ENCODE measurements around the gene TNRC6C. TPM values are rescaled to one million over a fixed set of nuclear protein-coding genes. Genes with fewer than 3 reads are reported as not detected.

The TNRC6C gene
- total and polyA plus RNA-seq, 9 of the 15 experiments (the other 6 are each of a cell fraction or from before 2014, with no cell fraction given), result 0.20 to 4.9 (median 2.3) TPM

GRCh38 chr17:77963441-77963840 is 4.9 kb downstream of the TNRC6C start (continued):
- TF ChIP-seq ZBTB5 (IDR thresholded peaks at IDR 0.05) (no peak), ZNF830 (CRISPR knock-in tag; IDR thresholded peaks at IDR 0.05) (no peak), ATF4 (CRISPR knock-in tag; IDR thresholded peaks at IDR 0.05) (no peak), SOX6 (IDR thresholded peaks at IDR 0.05) (peak; percentile 54; the same call in 1 of the 2 replicates), CHAMP1 (IDR thresholded peaks at IDR 0.05) (no peak), NFIC (IDR thresholded peaks at IDR 0.05) (peak; percentile 92), IRF2 (CRISPR knock-in tag; IDR thresholded peaks at IDR 0.05) (no peak), ZBTB33 (CRISPR knock-in tag; IDR thresholded peaks at IDR 0.05) (no peak), E2F1 (CRISPR knock-in tag; IDR thresholded peaks at IDR 0.05) (no peak), PHB (CRISPR knock-in tag; IDR thresholded peaks at IDR 0.05) (no peak), TARDBP (IDR thresholded peaks at IDR 0.05) (no peak), SAFB2 (IDR thresholded peaks at IDR 0.05; ENCODE audit: borderline replicate concordance, low read depth, low read length, severe bottlenecking) (no peak), MTA3 (IDR thresholded peaks at IDR 0.05; ENCODE audit: borderline replicate concordance) (no peak), DIDO1 (tag; IDR thresholded peaks at IDR 0.05; ENCODE audit: low read depth) (no peak), GABPA (tag; conservative IDR thresholded peaks at IDR 0.05; ENCODE audit: low read depth) (no peak), TCF7L2 (IDR thresholded peaks at IDR 0.05; ENCODE audit: low read depth, low read length) (no peak), ZNF316 (IDR thresholded peaks at IDR 0.05) (no peak), POLR2A (conservative IDR thresholded peaks at IDR 0.05) (no peak), TCF3 (CRISPR knock-in tag; IDR thresholded peaks at IDR 0.05) (peak; percentile 71), CHD4 (IDR thresholded peaks at IDR 0.05; ENCODE audit: insufficient read depth, insufficient replicate concordance, low read depth, low read length, poor library complexity, severe bottlenecking) (no peak), CBFA2T3 (IDR thresholded peaks at IDR 0.05) (peak; percentile 68), TEAD4 (IDR thresholded peaks at IDR 0.05; ENCODE audit: low read length) (peak; percentile 75), TEAD4 (CRISPR knock-in tag; IDR thresholded peaks at IDR 0.05; ENCODE audit: borderline replicate concordance) (no peak), PML (IDR thresholded peaks at IDR 0.05; ENCODE audit: low read length) (0 out of 2 replicates have a peak, but pooled peaks have one; percentile 32)
